GM20431 (cell line): ENCODE results near the gene MUC4.

Source experiments
- in situ Hi-C: fragments of 300-500 bp; cut with MseI, MboI; formaldehyde crosslinking; loops from one replicate; pipeline ENCODE4 v1.15.0; 2020; ENCODE audit warnings: low sequenced_read_pairs; ENCODE audit not compliant: unreplicated experiment

MUC4 gene

GRCh38 chr3:195811756-195812155, at the start of gene MUC4:
Gene MUC4, minus strand, starts transcription at chr3:195811929. Its CDS starts 112 bp downstream, at chr3:195811817.
- in situ Hi-C loops: no loop called here

DNA sequence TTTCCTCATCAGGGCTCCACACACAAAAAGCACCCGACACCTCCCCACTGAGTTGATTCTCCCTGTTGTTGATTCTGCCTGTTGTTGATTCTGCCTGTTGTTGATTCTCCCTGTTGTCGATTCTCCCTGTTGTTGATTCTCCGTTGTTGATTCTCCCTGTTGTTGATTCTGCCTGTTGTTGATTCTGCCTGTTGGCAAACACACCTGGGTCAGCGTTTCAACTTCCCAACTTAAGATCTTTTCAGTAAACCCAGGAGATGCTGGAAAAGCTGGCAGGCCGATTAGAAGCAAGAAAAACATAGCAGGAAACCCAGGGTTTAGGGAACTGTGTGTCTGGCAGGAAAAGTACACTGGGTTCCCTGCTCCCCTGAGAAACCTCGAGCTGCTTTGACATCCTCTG, 48.7 kb upstream of the MUC4 start:
- in situ Hi-C loops: no loop called here

GRCh38 chr3:195859846-195860411, 48.2 kb upstream of the MUC4 start:
- in situ Hi-C loops: loop anchor here (10.0 kb wide), 1 partner anchor 55 kb away; no protein-coding TSS in a partner anchor

GRCh38 chr3:195859061-195859845, 47.5 kb upstream of the MUC4 start:
- in situ Hi-C loops: loop anchor here (10.0 kb wide), 1 partner anchor 56 kb away; no protein-coding TSS in a partner anchor

- in situ Hi-C loops: loop anchor here (10.0 kb wide), 1 partner anchor 58 kb away; no protein-coding TSS in a partner anchor
Observed at GRCh38 chr3:195856410-195857084, 44.8 kb upstream of the MUC4 start.

- in situ Hi-C loops: loop anchor here (10.0 kb wide), 1 partner anchor 59 kb away; no protein-coding TSS in a partner anchor
Observed at GRCh38 chr3:195855471-195856409, 44.0 kb upstream of the MUC4 start.

- in situ Hi-C loops: loop anchor here (10.0 kb wide), 1 partner anchor 60 kb away; no protein-coding TSS in a partner anchor
Observed at GRCh38 chr3:195854628-195855294, 43.0 kb upstream of the MUC4 start.

DNA sequence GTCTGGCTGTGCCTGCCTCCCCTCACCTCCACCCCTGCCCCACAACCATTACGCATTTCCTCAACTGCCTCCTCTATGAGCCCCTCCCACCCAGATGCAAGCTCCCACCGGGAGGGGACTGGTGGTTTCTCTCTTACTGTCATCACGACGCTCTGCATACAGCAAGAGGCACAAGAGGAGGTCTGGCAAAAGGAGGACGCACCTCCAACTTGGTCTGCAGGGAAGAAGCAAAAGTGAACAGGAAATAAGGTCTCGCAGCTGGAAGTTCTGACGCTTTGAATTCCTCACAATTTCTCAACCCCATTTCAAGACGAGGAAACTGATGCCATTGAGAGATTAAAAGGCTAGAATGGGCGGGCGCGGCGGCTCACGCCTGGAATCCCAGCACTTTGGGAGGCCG, 42.3 kb upstream of the MUC4 start:
- in situ Hi-C loops: loop anchor here (10.0 kb wide), 1 partner anchor 61 kb away; no protein-coding TSS in a partner anchor

- in situ Hi-C loops: loop anchor here (10.0 kb wide), 1 partner anchor 62 kb away; no protein-coding TSS in a partner anchor
Observed at GRCh38 chr3:195853036-195853435, 41.3 kb upstream of the MUC4 start.

DNA sequence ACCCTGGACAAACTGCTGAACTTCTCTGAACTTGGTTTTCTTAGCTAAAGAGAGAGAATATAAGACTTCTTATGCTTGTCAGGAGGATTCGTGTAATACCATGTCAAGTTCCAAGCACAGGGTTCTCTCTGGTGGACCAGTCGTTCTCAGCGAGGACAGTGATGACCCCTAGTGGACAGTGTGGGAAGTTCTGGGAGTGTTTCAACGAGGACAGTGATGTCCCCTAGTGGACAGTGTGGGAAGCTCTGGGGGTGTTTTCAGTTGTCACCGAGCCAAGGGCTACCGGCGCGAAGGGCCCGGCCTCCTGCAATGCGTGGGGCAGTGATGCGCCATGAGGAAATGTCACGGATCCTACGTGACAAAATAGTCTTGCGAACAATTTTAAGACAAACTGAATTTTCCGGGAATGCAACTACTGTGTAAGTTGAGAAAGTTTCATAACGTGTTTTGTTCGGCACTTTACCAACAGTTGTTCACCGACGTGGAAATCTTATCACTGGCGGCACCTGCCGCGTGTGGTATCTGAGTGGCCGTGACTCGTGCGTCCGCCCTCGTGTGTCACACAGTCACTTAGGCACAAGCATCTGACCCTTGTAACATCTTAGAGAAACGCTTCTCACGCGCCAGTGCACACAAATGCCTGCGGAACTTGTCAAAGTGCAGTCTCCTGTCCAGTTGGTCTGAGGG, 39.3 kb upstream of the MUC4 start:
- in situ Hi-C loops: loop anchor here (10.0 kb wide), 1 partner anchor 64 kb away; no protein-coding TSS in a partner anchor

DNA sequence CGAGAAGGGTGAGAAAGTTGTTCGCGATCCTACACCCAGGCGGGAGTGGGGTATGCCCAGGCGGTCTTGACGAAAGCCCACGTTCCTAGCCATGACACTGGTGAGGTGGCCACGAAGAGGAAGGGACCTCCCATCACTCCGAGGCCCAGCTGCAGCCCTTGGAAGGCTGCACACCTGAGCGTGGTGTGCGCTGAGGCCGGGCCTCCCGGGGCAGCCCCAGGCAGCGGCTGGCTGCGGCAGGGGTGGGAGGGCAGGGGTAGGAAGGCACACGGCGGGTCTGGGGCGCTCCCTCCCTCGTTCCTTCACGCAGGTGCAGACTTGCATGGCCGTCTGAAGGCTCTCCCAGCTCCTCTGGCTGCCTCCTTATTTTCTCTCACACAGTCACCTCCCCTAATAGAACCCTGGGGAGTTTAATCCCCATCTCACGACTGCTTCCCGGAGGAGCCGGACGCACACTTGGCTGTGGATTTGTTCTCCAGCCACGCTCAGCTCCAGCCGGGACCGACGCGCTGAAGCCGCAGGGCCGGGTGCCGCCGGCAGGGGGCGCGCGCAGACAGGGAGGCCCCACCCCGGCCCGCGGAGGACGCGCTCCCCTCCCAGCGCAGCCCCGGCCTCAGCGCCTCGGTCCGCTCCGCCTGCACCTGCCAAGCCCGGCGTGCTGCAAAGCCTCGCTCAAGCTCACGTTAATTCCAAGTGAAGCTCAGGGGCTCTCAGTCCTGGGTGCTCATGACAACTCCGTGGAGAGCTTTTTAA, 37.8 kb upstream of the MUC4 start:
- in situ Hi-C loops: loop anchor here (10.0 to 25.0 kb wide), 2 partner anchors 65 to 237 kb away; no protein-coding TSS in a partner anchor

- in situ Hi-C loops: loop anchor here (25.0 kb wide), 1 partner anchor 235 kb away; no protein-coding TSS in a partner anchor
Observed at GRCh38 chr3:195847055-195847950, 35.6 kb upstream of the MUC4 start.

GRCh38 chr3:195845483-195845882, 33.8 kb upstream of the MUC4 start:
- in situ Hi-C loops: loop anchor here (25.0 kb wide), 1 partner anchor 233 kb away; no protein-coding TSS in a partner anchor

DNA sequence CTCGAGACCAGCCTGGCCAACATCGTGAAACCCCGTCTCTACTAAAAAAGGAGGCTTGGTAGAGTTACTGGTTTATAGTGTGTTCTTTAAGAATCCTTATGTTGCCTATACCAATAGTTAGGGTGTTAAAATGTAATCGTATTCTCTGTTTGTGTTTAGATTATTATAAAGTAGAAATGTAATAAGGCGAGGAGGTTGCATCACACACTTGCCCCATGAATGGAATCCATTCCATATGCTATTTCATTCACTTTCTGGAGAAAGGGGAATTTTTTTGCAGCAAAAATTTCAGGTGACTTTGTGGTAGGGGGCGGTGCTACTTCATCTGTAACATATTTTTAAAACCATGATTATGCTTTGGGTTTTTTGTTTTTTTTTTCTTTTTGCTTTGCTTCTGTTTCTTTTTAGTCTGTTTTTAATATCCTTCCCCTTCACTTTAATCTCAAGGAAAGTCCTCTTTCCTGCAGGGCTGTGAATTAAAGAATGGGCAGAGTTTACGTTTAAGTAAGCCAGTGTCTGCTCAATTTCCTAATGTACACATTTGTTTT, 33.0 kb upstream of the MUC4 start:
- in situ Hi-C loops: loop anchor here (25.0 kb wide), 1 partner anchor 232 kb away; no protein-coding TSS in a partner anchor

DNA sequence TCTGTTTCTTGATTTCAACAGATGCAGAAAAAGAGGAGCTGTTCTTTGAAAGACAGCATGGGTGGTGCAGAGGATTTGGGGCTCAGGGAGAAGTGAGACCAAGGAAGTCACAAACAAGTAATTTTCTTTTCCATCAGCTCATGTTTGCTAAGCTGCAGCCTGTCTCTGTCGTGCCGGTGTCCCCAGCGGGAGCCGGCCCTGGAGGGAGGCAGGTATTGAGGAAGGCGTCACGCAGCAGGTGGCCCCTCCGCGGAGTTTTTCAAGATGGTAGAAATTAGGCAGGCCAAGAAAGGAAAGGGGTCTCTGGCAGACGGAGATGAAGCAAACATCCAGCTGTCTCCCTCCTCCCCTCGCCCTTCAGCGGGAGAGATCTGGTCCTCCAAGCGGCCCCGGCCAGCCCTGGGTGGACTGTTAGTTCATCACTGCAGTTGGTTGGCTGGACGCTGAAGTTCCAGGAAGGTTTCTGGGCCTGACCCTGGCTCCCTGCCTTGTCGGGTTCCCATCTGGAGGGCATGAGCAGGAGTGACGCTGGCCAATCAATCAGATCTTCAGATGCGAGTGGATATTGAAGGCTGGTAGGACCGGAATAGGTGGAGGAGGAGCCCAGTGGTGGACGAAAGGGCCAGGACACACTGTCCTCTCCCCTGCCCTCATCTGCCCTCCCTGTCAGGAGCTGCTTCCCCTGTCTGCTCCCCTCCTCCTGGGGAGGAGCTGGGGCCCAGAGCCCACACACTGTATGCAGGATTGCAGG, 27.7 kb upstream of the MUC4 start:
- in situ Hi-C loops: loop anchor here (25.0 kb wide), 1 partner anchor 227 kb away; no protein-coding TSS in a partner anchor
